ENCODE measurements around the gene WWOX. TPM values are rescaled to one million over a fixed set of nuclear protein-coding genes. Genes with fewer than 3 reads are reported as not detected.

Gene WWOX
- total RNA-seq, 2 donors from 2014 or later = 33.8 to 82.5 TPM

DNA sequence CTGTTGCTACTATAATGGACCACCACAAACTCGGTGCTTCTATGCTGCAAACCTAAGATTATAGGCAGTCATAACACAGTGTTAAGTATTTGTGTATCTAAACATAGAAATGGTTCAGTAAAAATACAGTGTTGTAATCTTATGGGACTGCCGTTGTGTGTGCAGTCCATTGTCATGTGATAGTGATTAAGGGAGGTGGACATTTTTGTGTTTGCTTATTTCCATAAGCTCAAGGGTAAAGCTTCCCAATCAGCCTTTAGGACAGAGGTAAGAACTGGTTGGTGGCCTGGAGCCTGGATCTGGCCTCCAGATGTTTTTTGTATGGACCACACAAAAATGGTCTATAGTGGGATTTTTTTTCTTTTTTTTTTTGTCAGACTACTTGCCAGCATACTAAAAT lies 29.9 kb downstream of the WWOX start:
- ATAC-seq (ENCODE audit: insufficient number of reproducible peaks, low FRiP score, low read depth) = no peak
- no peaks in the 10 kb centered on the region for H3K9me3 ChIP-seq
- no peaks in the 10 kb centered on the region for H3K36me3 ChIP-seq
- no peak for TF ChIP-seq CTCF (IDR thresholded peaks at IDR 0.05)
- no peaks in the 10 kb centered on the region for H3K27me3 ChIP-seq (replicated peaks; ENCODE audit: insufficient read depth)
- DNase-seq (ENCODE audit: low spot score) = no peak
- no peak overlapping the region for H3K4me3 ChIP-seq
- H3K27ac ChIP-seq = no peak overlapping the region
- peaks cover 14 to 27% of the 10 kb centered on the region in 2 donors for H3K4me1 ChIP-seq (ENCODE audit: control insufficient read depth in 1 of 2, low read depth in 2 of 2)

GRCh38 chr16:78130083-78130608 lies 30.7 kb downstream of the WWOX start:
- Histone ChIP-seq H3K27ac (no peak overlapping the region), H3K4me1 (ENCODE audit: control insufficient read depth in 1 of 2, low read depth in 2 of 2) (peaks cover 14 to 27% of the 10 kb centered on the region in 2 donors), H3K4me3 (no peak overlapping the region), H3K9me3 (no peaks in the 10 kb centered on the region), H3K27me3 (replicated peaks; ENCODE audit: insufficient read depth) (no peaks in the 10 kb centered on the region), H3K36me3 (no peaks in the 10 kb centered on the region)
- no peak for TF ChIP-seq CTCF (IDR thresholded peaks at IDR 0.05)
- DNase-seq (ENCODE audit: low spot score) (no peak), ATAC-seq (ENCODE audit: insufficient number of reproducible peaks, low FRiP score, low read depth) (no peak)

GRCh38 chr16:78130950-78131349 lies 31.5 kb downstream of the WWOX start:
- DNase-seq (ENCODE audit: low spot score) = no peak
- Histone ChIP-seq H3K27me3 (replicated peaks; ENCODE audit: insufficient read depth) (no peaks in the 10 kb centered on the region), H3K27ac (no peak overlapping the region), H3K4me1 (ENCODE audit: control insufficient read depth in 1 of 2, low read depth in 2 of 2) (peaks cover 14 to 27% of the 10 kb centered on the region in 2 donors), H3K4me3 (no peak overlapping the region), H3K36me3 (no peaks in the 10 kb centered on the region), H3K9me3 (no peaks in the 10 kb centered on the region)
- ATAC-seq (ENCODE audit: insufficient number of reproducible peaks, low FRiP score, low read depth) = no peak
- TF ChIP-seq CTCF (IDR thresholded peaks at IDR 0.05) = no peak

DNA sequence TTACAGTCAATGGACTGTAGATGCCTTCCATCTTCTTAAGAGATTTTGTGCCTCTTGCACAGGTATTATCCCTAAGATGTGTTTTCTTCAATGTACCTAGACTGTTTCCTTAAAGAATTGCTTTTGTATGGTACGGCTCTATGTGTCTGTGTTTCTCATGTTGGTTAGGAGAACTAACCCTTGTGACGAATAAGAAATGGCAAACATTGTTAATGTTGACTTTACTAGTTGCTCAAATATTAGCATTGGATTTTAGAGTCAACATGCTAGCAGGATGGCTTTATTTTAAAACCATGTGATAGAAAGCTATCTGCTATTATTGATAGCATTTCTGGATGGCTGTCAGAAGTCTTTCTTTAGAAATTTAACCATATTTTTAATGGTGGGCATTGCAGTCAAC lies 34.5 kb downstream of the WWOX start:
- Histone ChIP-seq H3K36me3 (no peaks in the 10 kb centered on the region), H3K9me3 (no peaks in the 10 kb centered on the region), H3K27me3 (replicated peaks; ENCODE audit: insufficient read depth) (no peaks in the 10 kb centered on the region), H3K4me3 (no peak overlapping the region), H3K27ac (no peak overlapping the region), H3K4me1 (ENCODE audit: control insufficient read depth in 1 of 2, low read depth in 2 of 2) (peaks cover 0 to 2% of the 10 kb centered on the region in 2 donors)
- TF ChIP-seq CTCF (IDR thresholded peaks at IDR 0.05) = no peak
- DNase-seq (ENCODE audit: low spot score) (no peak), ATAC-seq (ENCODE audit: insufficient number of reproducible peaks, low FRiP score, low read depth) (no peak)

DNA sequence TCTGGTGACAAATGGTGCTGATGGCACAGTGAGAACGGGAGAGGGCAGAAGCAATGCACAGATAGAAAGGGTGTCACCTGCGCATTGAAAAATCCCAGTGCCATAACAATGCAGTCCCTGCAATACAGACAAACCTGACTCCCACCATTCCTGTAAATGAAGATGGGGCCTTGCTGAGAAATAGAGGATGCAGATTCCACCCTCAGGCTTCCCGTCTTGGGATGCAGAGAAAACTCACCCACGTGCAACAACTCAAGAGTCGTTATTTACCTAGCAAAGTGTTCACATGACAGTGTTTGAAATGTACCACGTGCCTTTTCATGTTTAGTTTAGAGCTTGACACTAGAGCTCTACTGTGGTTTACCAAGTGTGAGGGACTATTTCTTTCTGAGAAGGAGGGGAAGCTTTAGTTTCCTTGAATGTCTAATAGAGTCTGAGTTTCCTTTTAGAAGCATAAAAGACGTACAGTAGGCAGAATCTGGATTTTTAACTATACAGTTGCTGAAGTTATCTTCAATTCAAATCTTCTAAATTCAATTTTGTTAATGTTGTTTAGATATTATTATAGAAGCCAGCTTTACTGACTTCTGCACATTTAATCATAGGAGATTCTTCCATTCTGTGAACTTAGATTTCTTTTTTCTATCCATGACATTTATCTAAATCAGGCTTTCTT lies 35.6 kb downstream of the WWOX start:
- ATAC-seq (ENCODE audit: insufficient number of reproducible peaks, low FRiP score, low read depth) = no peak
- TF ChIP-seq CTCF (IDR thresholded peaks at IDR 0.05) = no peak
- no peak for DNase-seq (ENCODE audit: low spot score)
- no peak overlapping the region for H3K4me3 ChIP-seq
- H3K27ac ChIP-seq = no peak overlapping the region
- no peaks in the 10 kb centered on the region for H3K27me3 ChIP-seq (replicated peaks; ENCODE audit: insufficient read depth)
- no peaks in the 10 kb centered on the region for H3K9me3 ChIP-seq
- no peaks in the 10 kb centered on the region for H3K36me3 ChIP-seq
- H3K4me1 ChIP-seq (ENCODE audit: control insufficient read depth in 1 of 2, low read depth in 2 of 2) = no peaks in the 10 kb centered on the region
